Peyer's patch (tissue), 4 donors: ENCODE data around the gene LDLRAD4. TPM values are rescaled to one million over a fixed set of nuclear protein-coding genes. Genes with fewer than 3 reads are reported as not detected.

ENCODE experiments used
- DNase-seq, 3 donors: peaks; one replicate each; pipeline ENCODE4 v3.0.0-alpha.2; 2017 to 2019
- H3K27ac ChIP-seq, 4 donors: fragments of 200-600 bp; sonication (generic); one replicate each; pipeline ENCODE4 v1.5.1; 2016 to 2019
- H3K27me3 ChIP-seq, 2 donors: fragments of 200-600 bp; sonication (generic); one replicate each; pipeline ENCODE4 v1.5.1; 2019
- H3K36me3 ChIP-seq, 3 donors: fragments of 200-600 bp; sonication (generic); one replicate each; pipeline ENCODE4 v1.5.1; 2016 to 2019
- H3K4me1 ChIP-seq, 4 donors: fragments of 200-600 bp; sonication (generic); one replicate each; pipeline ENCODE4 v1.5.1; 2016 to 2019
- H3K4me3 ChIP-seq, 4 donors: fragments of 200-600 bp; sonication (generic); 1 replicate in 3 of 4; 2 replicates in 1 of 4; pipeline ENCODE4 v1.5.1; 2016 to 2019; ENCODE audit warnings: mild to moderate bottlenecking in 1 of 4
- H3K9me3 ChIP-seq, 4 donors: fragments of 200-600 bp; sonication (generic); one replicate each; pipeline ENCODE4 v1.5.1; 2016 to 2019; ENCODE audit warnings: mild to moderate bottlenecking in 1 of 4
- POLR2A ChIP-seq, 2 donors: fragments of 450-650 bp; IDR thresholded peaks; one replicate each; pipeline ENCODE4 v1.5.1; 2017; ENCODE audit warnings: antibody characterized with exemption in 2 of 2, mild to moderate bottlenecking in 2 of 2, moderate library complexity in 2 of 2
- total RNA-seq, 4 donors: library from RNA; depleted of rRNA; stranded (reverse); fragments of >200 nt; gene quantifications; one replicate each; pipeline ENCODE4 v1.1.0, GENCODE V29; 2016
- TF ChIP-seq, protein P1 (sequence below), 6 experiments: fragments of 450-650 bp in 4 of 6; fragments of 200-600 bp in 2 of 6; sonication (generic) in 1 of 6; IDR thresholded peaks; one replicate each; pipeline ENCODE4 v1.5.1; 2017 to 2019; ENCODE audit warnings: antibody characterized with exemption in 6 of 6, mild to moderate bottlenecking in 3 of 6, moderate library complexity in 1 of 6

Gene LDLRAD4
- total RNA-seq, 4 donors from 2014 or later, result 24.8 to 128 (median 50.0) TPM

DNA sequence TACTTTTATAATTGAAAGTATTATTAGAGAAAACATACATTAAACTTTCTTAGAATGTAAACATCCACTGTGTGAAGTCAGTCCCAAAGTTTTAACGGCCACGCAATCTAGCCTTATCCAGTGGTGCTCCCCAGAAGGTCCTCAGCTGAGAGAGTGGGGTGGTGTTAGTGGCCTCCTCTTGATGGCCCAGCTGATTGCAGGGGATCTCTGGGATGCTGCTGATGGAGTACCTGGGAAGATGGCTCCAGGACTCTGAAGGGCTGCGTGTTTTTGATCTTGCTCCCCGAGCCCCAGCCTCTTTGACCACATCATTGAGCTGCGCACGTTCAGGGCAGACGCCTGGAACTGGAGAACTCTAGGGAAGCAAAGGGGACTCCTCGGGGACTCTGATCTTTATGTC lies 326.4 kb downstream of the LDLRAD4 start:
- TF ChIP-seq, protein P1, sequence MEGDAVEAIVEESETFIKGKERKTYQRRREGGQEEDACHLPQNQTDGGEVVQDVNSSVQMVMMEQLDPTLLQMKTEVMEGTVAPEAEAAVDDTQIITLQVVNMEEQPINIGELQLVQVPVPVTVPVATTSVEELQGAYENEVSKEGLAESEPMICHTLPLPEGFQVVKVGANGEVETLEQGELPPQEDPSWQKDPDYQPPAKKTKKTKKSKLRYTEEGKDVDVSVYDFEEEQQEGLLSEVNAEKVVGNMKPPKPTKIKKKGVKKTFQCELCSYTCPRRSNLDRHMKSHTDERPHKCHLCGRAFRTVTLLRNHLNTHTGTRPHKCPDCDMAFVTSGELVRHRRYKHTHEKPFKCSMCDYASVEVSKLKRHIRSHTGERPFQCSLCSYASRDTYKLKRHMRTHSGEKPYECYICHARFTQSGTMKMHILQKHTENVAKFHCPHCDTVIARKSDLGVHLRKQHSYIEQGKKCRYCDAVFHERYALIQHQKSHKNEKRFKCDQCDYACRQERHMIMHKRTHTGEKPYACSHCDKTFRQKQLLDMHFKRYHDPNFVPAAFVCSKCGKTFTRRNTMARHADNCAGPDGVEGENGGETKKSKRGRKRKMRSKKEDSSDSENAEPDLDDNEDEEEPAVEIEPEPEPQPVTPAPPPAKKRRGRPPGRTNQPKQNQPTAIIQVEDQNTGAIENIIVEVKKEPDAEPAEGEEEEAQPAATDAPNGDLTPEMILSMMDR (IDR thresholded peaks at IDR 0.05), result no peak
- no peak for TF ChIP-seq POLR2A (IDR thresholded peaks at IDR 0.05)
- Histone ChIP-seq H3K4me1 (peaks cover 0 to 33% (median 6%) of the 10 kb centered on the region in 4 donors), H3K4me3 (no peak overlapping the region), H3K27ac (no peak overlapping the region), H3K27me3 (no peaks in the 10 kb centered on the region), H3K36me3 (no peaks in the 10 kb centered on the region), H3K9me3 (no peaks in the 10 kb centered on the region)
- no peak for DNase-seq

DNA sequence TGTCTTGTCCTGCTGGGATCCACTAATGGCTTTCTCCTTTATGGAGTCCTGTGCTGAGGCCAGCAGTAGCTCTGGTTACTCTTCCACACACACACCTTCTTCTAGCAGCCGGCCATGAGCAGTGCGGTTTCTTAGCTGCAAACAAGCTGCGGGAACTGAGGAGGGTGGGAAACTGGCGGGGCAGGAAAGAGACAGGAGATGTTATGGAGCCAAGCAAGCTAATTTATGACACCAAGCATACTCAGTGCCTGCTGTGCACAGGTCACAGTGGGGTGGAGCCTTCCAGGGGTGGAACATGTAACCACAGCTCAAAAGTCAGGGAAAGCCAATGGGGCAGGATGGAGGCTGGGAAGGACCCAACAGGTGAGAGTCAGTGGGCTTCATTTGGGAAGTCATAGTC lies 327.0 kb downstream of the LDLRAD4 start:
- no peak for DNase-seq
- H3K4me1 ChIP-seq, result peaks cover 0 to 28% (median 7%) of the 10 kb centered on the region in 4 donors
- no peaks in the 10 kb centered on the region for H3K36me3 ChIP-seq
- H3K27me3 ChIP-seq, result no peaks in the 10 kb centered on the region
- TF ChIP-seq POLR2A (IDR thresholded peaks at IDR 0.05), result no peak
- TF ChIP-seq, protein P1 (IDR thresholded peaks at IDR 0.05), result no peak
- no peak overlapping the region for H3K4me3 ChIP-seq
- H3K27ac ChIP-seq, result no peak overlapping the region
- H3K9me3 ChIP-seq, result no peaks in the 10 kb centered on the region

DNA sequence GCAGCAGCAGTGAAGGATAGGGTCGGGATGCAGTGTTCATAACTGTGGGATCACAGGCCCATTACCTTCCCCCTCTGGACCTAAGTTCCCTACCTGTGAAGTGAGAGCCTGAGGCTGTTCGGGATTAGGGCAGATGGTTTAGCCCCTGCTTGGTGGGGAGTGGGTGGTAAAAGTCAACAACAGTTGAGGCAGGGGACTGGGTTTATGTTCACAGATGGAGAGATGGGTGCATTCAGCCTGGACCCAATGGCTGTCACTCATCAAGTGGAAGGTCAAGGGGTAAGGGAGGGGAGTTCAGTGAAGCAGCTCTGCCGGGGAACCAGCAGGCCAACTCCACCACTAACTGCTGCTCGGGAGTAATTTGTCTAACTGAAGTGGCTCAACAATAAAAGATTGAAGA lies 327.4 kb downstream of the LDLRAD4 start:
- Histone ChIP-seq H3K36me3 (no peaks in the 10 kb centered on the region), H3K9me3 (no peaks in the 10 kb centered on the region), H3K27ac (no peak overlapping the region), H3K4me3 (no peak overlapping the region), H3K4me1 (peaks cover 0 to 23% (median 4%) of the 10 kb centered on the region in 4 donors), H3K27me3 (no peaks in the 10 kb centered on the region)
- DNase-seq, result no peak
- TF ChIP-seq POLR2A (IDR thresholded peaks at IDR 0.05), result no peak
- TF ChIP-seq, protein P1 (IDR thresholded peaks at IDR 0.05), result no peak

DNA sequence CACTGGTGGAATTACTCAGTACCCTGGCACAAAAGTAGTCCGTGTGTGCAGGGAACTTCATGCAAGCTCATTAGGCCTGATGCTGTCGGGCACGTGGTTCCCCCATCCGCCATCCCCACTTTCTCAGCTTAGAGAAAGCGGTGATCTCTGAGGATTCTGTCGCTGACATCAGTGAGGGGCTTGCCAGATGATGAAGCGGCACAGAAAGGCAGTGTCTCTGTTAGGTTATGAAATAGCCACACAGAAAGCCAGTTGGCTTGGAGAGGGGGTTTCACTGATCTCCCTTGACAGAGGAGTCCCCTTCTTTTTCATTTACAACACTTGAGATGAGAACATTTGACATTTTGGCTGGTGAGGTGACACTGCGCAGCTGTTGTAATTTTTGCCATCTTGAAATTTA lies 328.1 kb downstream of the LDLRAD4 start:
- no peak overlapping the region for H3K27ac ChIP-seq

DNA sequence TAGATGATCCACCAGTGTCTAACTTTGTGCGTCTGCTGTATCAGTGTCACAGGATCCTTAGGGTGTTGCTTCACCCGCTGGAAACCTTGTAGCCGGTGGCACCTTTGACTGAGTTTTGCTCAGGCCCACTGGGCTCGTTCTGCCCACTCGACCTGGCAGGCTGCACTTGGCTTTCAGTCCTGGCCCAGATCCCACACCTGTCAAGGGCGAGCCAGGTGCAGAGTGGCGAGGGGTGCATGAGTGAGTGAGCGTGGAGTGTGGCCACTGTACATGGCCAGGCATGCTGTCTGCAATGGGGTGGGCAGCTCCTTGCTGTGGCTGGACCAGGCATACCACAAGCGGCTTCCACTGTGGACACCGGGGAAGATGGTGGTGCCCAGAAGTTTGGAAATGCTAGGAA lies 328.8 kb downstream of the LDLRAD4 start:
- Histone ChIP-seq H3K27ac (no peak overlapping the region), H3K27me3 (no peaks in the 10 kb centered on the region), H3K4me1 (peaks cover 0 to 15% (median 2%) of the 10 kb centered on the region in 4 donors), H3K36me3 (no peaks in the 10 kb centered on the region), H3K9me3 (no peaks in the 10 kb centered on the region), H3K4me3 (no peak overlapping the region)
- TF ChIP-seq POLR2A (IDR thresholded peaks at IDR 0.05), result no peak
- TF ChIP-seq, protein P1 (IDR thresholded peaks at IDR 0.05), result no peak
- DNase-seq, result peak in 1 of 3 donors; percentile 13

More for the DNA sequence above, 328.1 kb downstream of the LDLRAD4 start:
- H3K9me3 ChIP-seq, result no peaks in the 10 kb centered on the region
- DNase-seq, result peak in 1 of 3 donors; percentile 11
- TF ChIP-seq, protein P1 (IDR thresholded peaks at IDR 0.05), result no peak
- TF ChIP-seq POLR2A (IDR thresholded peaks at IDR 0.05), result no peak
- no peaks in the 10 kb centered on the region for H3K36me3 ChIP-seq
- peaks cover 0 to 22% (median 4%) of the 10 kb centered on the region in 4 donors for H3K4me1 ChIP-seq
- no peak overlapping the region for H3K4me3 ChIP-seq
- no peaks in the 10 kb centered on the region for H3K27me3 ChIP-seq
